ENCODE measurements around the gene SCARB1. TPM values are rescaled to one million over a fixed set of nuclear protein-coding genes. Genes with fewer than 3 reads are reported as not detected.

Gene SCARB1, protein sequence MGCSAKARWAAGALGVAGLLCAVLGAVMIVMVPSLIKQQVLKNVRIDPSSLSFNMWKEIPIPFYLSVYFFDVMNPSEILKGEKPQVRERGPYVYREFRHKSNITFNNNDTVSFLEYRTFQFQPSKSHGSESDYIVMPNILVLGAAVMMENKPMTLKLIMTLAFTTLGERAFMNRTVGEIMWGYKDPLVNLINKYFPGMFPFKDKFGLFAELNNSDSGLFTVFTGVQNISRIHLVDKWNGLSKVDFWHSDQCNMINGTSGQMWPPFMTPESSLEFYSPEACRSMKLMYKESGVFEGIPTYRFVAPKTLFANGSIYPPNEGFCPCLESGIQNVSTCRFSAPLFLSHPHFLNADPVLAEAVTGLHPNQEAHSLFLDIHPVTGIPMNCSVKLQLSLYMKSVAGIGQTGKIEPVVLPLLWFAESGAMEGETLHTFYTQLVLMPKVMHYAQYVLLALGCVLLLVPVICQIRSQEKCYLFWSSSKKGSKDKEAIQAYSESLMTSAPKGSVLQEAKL
- 238 and 543 TPM in 2 replicates for total RNA-seq (2011; cell fraction: chromatin; rRNA removed; ENCODE audit: low replicate concordance)
- 351 and 425 TPM in 2 replicates for total RNA-seq (2011; cell fraction: nucleolus; rRNA removed)
- 354 and 357 TPM in 2 replicates for total RNA-seq (2011; cell fraction: nucleoplasm; rRNA removed)
- total RNA-seq (2014; rRNA removed) (52.8 and 83.0 TPM in 2 replicates), total RNA-seq (2014; rRNA removed; fragmentation: Illumina TruSeq; extraction: Trizol) (30.9 and 38.4 TPM in 2 replicates), total RNA-seq (2015; rRNA removed; fragmentation: Illumina TruSeq; extraction: Trizol) (36.0 and 38.7 TPM in 2 replicates), total RNA-seq (2021) (148 and 157 TPM in 2 replicates), polyA plus RNA-seq (2011; rRNA removed) (81.9 and 168 TPM in 2 replicates), polyA plus RNA-seq (2014; fragmentation: Illumina TruSeq; extraction: Trizol) (143 and 152 TPM in 2 replicates), polyA plus RNA-seq (2014; fragmentation: Nextera tagmentation; extraction: Ambion mirVana) (1 to 10 TPM in 1 of 2 experiments, under 1 TPM in 1; 0.56 to 4.7 TPM), polyA plus RNA-seq (2014; rRNA removed) (79.2 and 92.6 TPM in 2 replicates), polyA minus RNA-seq (2011; rRNA and poly(A)+ RNA removed) (83.0 and 106 TPM in 2 replicates), Bru-seq, nascent RNA (percentile 81 among the genes with signal in this experiment), BruChase-seq, experiment 1, labeled RNA remaining after a 2-hour chase (percentile 77 among the genes with signal in this experiment), BruChase-seq, experiment 2, labeled RNA remaining after a 6-hour chase (percentile 83 among the genes with signal in this experiment)
- 161 and 163 TPM in 2 replicates for polyA plus RNA-seq (2011; cell fraction: cytosol; rRNA removed)
- 435 and 491 TPM in 2 replicates for polyA plus RNA-seq (2011; cell fraction: nucleus; rRNA removed)
- 87.6 and 124 TPM in 2 replicates for polyA plus RNA-seq (2012)
- polyA minus RNA-seq (2011; cell fraction: cytosol; rRNA and poly(A)+ RNA removed): 90.2 and 100 TPM in 2 replicates
- polyA minus RNA-seq (2011; cell fraction: nucleus; rRNA and poly(A)+ RNA removed): 82.3 and 143 TPM in 2 replicates
- long read RNA-seq, experiment 1, transcript SCARB1-201 (13 exons, 2,611 nt): major isoform, 147 of 390 reads
- long read RNA-seq, experiment 1, transcript SCARB1-209 (2 exons, 851 nt): minor isoform, 8 of 390 reads
- long read RNA-seq, experiment 1, transcript SCARB1-211 (13 exons, 1,597 nt): minor isoform, 6 of 390 reads
- long read RNA-seq, experiment 1, transcript SCARB1-202 (12 exons, 3,329 nt): minor isoform, 8 of 390 reads
- long read RNA-seq, experiment 1, partial matches to known transcripts: 157 of 390 reads
- long read RNA-seq, experiment 1, other reads (novel, unspliced or antisense): 64 of 390 reads
- long read RNA-seq, experiment 2, transcript SCARB1-211 (13 exons, 1,597 nt): minor isoform, 7 of 149 reads
- long read RNA-seq, experiment 2, transcript SCARB1-201 (13 exons, 2,611 nt): major isoform, 78 of 149 reads
- long read RNA-seq, experiment 2, partial matches to known transcripts: 20 of 149 reads
- long read RNA-seq, experiment 2, other reads (novel, unspliced or antisense): 40 of 149 reads
- long read RNA-seq, experiment 3, transcript SCARB1-201 (13 exons, 2,611 nt): major isoform, 60 of 88 reads
- long read RNA-seq, experiment 3, transcript SCARB1-202 (12 exons, 3,329 nt): minor isoform, 9 of 88 reads
- long read RNA-seq, experiment 3, partial matches to known transcripts: 7 of 88 reads
- long read RNA-seq, experiment 3, other reads (novel, unspliced or antisense): 7 of 88 reads

- Histone ChIP-seq H3K4me2 (ENCODE audit: insufficient read depth, low read length) (peak within 1 kb of the TSS; percentile 96), H2AFZ (ENCODE audit: low read depth, low read length) (peak within 1 kb of the TSS; percentile 83), H3K79me2 (ENCODE audit: control insufficient read depth, insufficient read depth, low read length) (peaks cover 52% of the 10 kb centered on the region), H3K4me3 (peak within 1 kb of the TSS; percentile 80), H3K9me1 (ENCODE audit: control insufficient read depth, insufficient read depth, low read length) (no peaks in the 10 kb centered on the region), H4K20me1 (replicated peaks; ENCODE audit: control insufficient read depth, insufficient read depth, low read length) (peaks cover 10% of the 10 kb centered on the region; the same call in 1 of the 2 replicates), H3K27me3 (ENCODE audit: control insufficient read depth in 2 of 2, insufficient read depth in 2 of 2, low read length in 2 of 2) (no peaks in the 10 kb centered on the region), H3K9me3 (replicated peaks; ENCODE audit: control insufficient read depth, insufficient read depth, low read depth, low read length) (no peaks in the 10 kb centered on the region), H3K9ac (ENCODE audit: insufficient read depth in 1 of 2, low read depth in 2 of 2, low read length in 2 of 2) (peak within 1 kb of the TSS; percentile 77 to 98), H3K36me3 (ENCODE audit: control insufficient read depth, insufficient read depth, low read length) (peaks cover 34% of the 10 kb centered on the region), H3K4me1 (replicated peaks in 1 of 2; ENCODE audit: control insufficient read depth in 2 of 2, insufficient read depth in 2 of 2, low read length in 2 of 2) (peaks cover 48 to 50% of the 10 kb centered on the region in 2 experiments), H3K27ac (ENCODE audit: extremely low read depth, low read depth, low read length) (peak within 1 kb of the TSS; percentile 94)
- ATAC-seq (peak; percentile 84), FAIRE-seq (no peak), DNase-seq (ENCODE audit: extremely low read depth in 1 of 4, low spot score in 3 of 4) (peak; percentile 86 to 99 (median 98))
- no TSS peak for BruUV-seq (replicated peaks)
- under 1% methylated on average over 48 of the region's 89 CpGs for WGBS (ENCODE audit: insufficient coverage, low coverage, missing lambda C conversion rate)
- CTCF ChIA-PET (ENCODE audit: low intra/inter-chr PET ratio): interaction anchor here (0.6 kb wide), 1 partner anchor 79 kb away, joined by 3 read pairs; no protein-coding TSS in a partner anchor
- POLR2A ChIA-PET: interaction anchor here (1.0 to 2.0 kb wide), 7 partner anchors 13 to 130 kb away, joined by 3 to 7 read pairs (median 6); partner anchors contain the start of genes BRI3BP and UBC
- intact Hi-C loops (cut with micrococcal nuclease): loop anchor here (2.0 kb wide), 2 partner anchors 21 to 43 kb away; no protein-coding TSS in a partner anchor
- in situ Hi-C loops (cut with MboI): no loop called here
- no peak for TF ChIP-seq KLF1 (tag; IDR thresholded peaks at IDR 0.05)
- peak; percentile 41 for TF ChIP-seq TAF9B (IDR thresholded peaks at IDR 0.05; ENCODE audit: partially characterized antibody)
- no peak for TF ChIP-seq NFYB (IDR thresholded peaks at IDR 0.05; ENCODE audit: extremely low read depth, insufficient read length)
- no peak for TF ChIP-seq ZNF274 (IDR thresholded peaks at IDR 0.05; ENCODE audit: borderline replicate concordance, low read depth, low read length)
- TF ChIP-seq, protein P1, sequence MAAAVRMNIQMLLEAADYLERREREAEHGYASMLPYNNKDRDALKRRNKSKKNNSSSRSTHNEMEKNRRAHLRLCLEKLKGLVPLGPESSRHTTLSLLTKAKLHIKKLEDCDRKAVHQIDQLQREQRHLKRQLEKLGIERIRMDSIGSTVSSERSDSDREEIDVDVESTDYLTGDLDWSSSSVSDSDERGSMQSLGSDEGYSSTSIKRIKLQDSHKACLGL (CRISPR knock-in tag; IDR thresholded peaks at IDR 0.05; ENCODE audit: borderline replicate concordance, poor library complexity, severe bottlenecking): no peak
- TF ChIP-seq ZBED1 (IDR thresholded peaks at IDR 0.05): no peak
- 0 out of 2 replicates have a peak, but pooled peaks have one; percentile 39 for TF ChIP-seq HDAC2 (IDR thresholded peaks at IDR 0.05)
- TF ChIP-seq HIVEP1 (CRISPR knock-in tag; IDR thresholded peaks at IDR 0.05): 0 out of 2 replicates have a peak, but pooled peaks have one; percentile 63
Observed at GRCh38 chr12:124863416-124864325, at the start of gene SCARB1. TSS of gene SCARB1 (minus strand) at chr12:124863864. CDS start at chr12:124863720, 144 bp downstream.
